HEK293T (cell line): ENCODE results near the gene CUBN.

ENCODE experiments used
- BHLHE40 ChIP-seq: fragments of 450-650 bp; IDR thresholded peaks from 2 replicates; pipeline ENCODE4 v1.6.1; 2016; ENCODE audit warnings: mild to moderate bottlenecking, moderate library complexity, borderline replicate concordance
- ELF4 ChIP-seq: fragments of 450-650 bp; IDR thresholded peaks from 2 replicates; pipeline ENCODE4 v1.6.1; 2017; ENCODE audit warnings: antibody characterized with exemption
- FOXM1 ChIP-seq: fragments of 450-650 bp; IDR thresholded peaks from 2 replicates; pipeline ENCODE4 v1.6.1; 2017; ENCODE audit warnings: mild to moderate bottlenecking, borderline replicate concordance
- HDGF ChIP-seq: fragments of 450-650 bp; IDR thresholded peaks from 2 replicates; pipeline ENCODE4 v1.6.1; 2017; ENCODE audit warnings: antibody characterized with exemption, borderline replicate concordance
- NFRKB ChIP-seq: fragments of 450-650 bp; IDR thresholded peaks from 2 replicates; pipeline ENCODE4 v1.6.1; 2016; ENCODE audit warnings: mild to moderate bottlenecking, moderate library complexity
- SP1 ChIP-seq: fragments of 450-650 bp; IDR thresholded peaks from 2 replicates; pipeline ENCODE4 v1.6.1; 2017
- SUZ12 ChIP-seq: fragments of 450-650 bp; IDR thresholded peaks from 2 replicates; pipeline ENCODE4 v1.6.1; 2016; ENCODE audit warnings: mild to moderate bottlenecking
- ZNF384 ChIP-seq: fragments of 450-650 bp; IDR thresholded peaks from 2 replicates; pipeline ENCODE4 v1.6.1; 2016
- TF ChIP-seq, protein P1 (sequence below): fragments of 450-650 bp; IDR thresholded peaks from 2 replicates; pipeline ENCODE4 v1.6.1; 2016

GRCh38 chr10:17066000-17066399, 63.6 kb downstream of the CUBN start:
- TF ChIP-seq BHLHE40, result no peak
- TF ChIP-seq SP1, result no peak
- TF ChIP-seq SUZ12, result no peak
- no peak for TF ChIP-seq ZNF384
- TF ChIP-seq NFRKB, result no peak
- no peak for TF ChIP-seq FOXM1
- no peak for TF ChIP-seq ELF4
- TF ChIP-seq HDGF, result no peak
- TF ChIP-seq, protein P1, sequence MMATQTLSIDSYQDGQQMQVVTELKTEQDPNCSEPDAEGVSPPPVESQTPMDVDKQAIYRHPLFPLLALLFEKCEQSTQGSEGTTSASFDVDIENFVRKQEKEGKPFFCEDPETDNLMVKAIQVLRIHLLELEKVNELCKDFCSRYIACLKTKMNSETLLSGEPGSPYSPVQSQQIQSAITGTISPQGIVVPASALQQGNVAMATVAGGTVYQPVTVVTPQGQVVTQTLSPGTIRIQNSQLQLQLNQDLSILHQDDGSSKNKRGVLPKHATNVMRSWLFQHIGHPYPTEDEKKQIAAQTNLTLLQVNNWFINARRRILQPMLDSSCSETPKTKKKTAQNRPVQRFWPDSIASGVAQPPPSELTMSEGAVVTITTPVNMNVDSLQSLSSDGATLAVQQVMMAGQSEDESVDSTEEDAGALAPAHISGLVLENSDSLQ, result no peak
